ENCODE measurements around the gene ABCD2.

Gene ABCD2

DNA sequence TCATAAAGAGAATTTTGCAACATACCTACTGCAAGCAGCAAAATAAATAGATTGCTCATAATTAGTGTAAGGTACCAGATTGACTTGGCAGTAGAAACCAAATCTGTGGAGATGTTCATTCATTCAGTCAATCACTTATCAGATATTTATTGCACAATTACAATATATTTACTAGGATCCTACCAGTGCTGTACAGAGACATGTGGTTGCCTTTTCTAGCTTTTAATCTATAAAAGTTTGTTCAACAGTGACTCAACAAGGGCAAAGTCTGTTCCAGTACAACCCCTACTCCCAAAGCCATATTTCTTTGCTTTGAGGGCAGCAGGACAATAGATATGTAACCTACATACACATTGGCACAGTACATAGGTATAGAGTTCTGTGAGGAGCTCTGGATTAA, 27.3 kb downstream of the ABCD2 start:
- Histone ChIP-seq H3K27me3 (ENCODE audit: insufficient read depth, low read length, poor library complexity) (no peaks in the 10 kb centered on the region), H3K4me1 (ENCODE audit: insufficient read depth, low read length) (no peaks in the 10 kb centered on the region), H3K9ac (ENCODE audit: low read depth, low read length) (no peak overlapping the region), H3K4me2 (ENCODE audit: insufficient read depth, low read length) (no peak overlapping the region), H3K4me3 (ENCODE audit: low read depth in 1 of 2, low read length in 2 of 2) (no peak overlapping the region), H3K9me3 (ENCODE audit: insufficient read depth, low read length, severe bottlenecking) (no peaks in the 10 kb centered on the region), H2AFZ (ENCODE audit: low read depth, low read length) (no peak overlapping the region), H3K27ac (ENCODE audit: low read length) (no peak overlapping the region), H3K79me2 (ENCODE audit: insufficient read depth, low read length) (no peaks in the 10 kb centered on the region), H3K36me3 (ENCODE audit: insufficient read depth, low read length) (no peaks in the 10 kb centered on the region), H4K20me1 (ENCODE audit: insufficient read depth, low read length) (no peaks in the 10 kb centered on the region)
- TF ChIP-seq, protein P1, sequence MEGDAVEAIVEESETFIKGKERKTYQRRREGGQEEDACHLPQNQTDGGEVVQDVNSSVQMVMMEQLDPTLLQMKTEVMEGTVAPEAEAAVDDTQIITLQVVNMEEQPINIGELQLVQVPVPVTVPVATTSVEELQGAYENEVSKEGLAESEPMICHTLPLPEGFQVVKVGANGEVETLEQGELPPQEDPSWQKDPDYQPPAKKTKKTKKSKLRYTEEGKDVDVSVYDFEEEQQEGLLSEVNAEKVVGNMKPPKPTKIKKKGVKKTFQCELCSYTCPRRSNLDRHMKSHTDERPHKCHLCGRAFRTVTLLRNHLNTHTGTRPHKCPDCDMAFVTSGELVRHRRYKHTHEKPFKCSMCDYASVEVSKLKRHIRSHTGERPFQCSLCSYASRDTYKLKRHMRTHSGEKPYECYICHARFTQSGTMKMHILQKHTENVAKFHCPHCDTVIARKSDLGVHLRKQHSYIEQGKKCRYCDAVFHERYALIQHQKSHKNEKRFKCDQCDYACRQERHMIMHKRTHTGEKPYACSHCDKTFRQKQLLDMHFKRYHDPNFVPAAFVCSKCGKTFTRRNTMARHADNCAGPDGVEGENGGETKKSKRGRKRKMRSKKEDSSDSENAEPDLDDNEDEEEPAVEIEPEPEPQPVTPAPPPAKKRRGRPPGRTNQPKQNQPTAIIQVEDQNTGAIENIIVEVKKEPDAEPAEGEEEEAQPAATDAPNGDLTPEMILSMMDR (IDR thresholded peaks at IDR 0.05; ENCODE audit: borderline replicate concordance, extremely low read depth, low read length, poor library complexity, severe bottlenecking): no peak
- no peak for TF ChIP-seq EZH2 (IDR thresholded peaks at IDR 0.05; ENCODE audit: borderline replicate concordance, low read depth, low read length, severe bottlenecking)
- ATAC-seq (ENCODE audit: insufficient read depth, low read depth): no peak
- DNase-seq: no peak

DNA sequence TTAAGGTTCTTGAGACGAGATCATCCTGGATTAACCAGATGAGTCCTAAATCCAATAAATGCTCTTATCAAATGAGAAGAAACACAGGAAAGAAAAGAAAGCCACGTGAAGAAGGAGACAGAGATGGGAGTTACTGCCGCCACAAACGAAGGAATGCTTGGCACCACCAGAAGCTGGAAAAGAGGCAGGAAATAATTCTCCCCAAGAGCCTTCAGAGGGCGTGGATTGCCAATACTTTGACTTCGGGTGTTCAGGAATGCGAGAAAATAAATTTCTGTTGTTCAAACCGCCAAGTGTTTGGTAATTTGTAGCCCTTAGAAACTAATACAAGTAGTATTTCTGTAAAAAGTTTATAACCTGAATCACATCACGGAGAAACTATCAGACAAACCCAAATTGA, 31.3 kb downstream of the ABCD2 start:
- no peak overlapping the region for H2AFZ ChIP-seq (ENCODE audit: low read depth, low read length)
- H3K9me3 ChIP-seq (ENCODE audit: insufficient read depth, low read length, severe bottlenecking): no peaks in the 10 kb centered on the region

DNA sequence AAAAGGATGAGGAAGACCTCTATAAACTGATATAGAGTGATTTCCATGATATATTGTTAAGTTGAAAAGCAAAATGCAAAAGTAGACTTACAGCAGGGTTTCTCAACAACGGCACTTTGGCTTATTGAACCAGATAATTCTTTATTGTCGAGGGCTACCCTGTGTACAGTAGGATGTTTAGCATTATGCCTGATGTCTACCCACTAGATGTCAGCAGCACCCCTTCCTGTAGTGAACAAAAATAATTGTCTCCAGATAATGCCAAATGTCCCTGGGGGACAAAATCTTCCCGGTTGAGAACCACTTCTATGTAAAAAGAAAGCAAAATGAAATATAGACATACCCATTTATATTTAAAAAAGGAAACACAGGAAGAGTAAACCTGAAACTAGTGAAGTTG, 32.4 kb downstream of the ABCD2 start:
- no peaks in the 10 kb centered on the region for H3K79me2 ChIP-seq (ENCODE audit: insufficient read depth, low read length)
- DNase-seq (no peak), ATAC-seq (ENCODE audit: insufficient read depth, low read depth) (no peak)
- H3K4me3 ChIP-seq (ENCODE audit: low read depth in 1 of 2, low read length in 2 of 2): no peak overlapping the region
- no peak overlapping the region for H3K27ac ChIP-seq (ENCODE audit: low read length)
- H3K4me2 ChIP-seq (ENCODE audit: insufficient read depth, low read length): no peak overlapping the region
- H2AFZ ChIP-seq (ENCODE audit: low read depth, low read length): no peak overlapping the region
- H3K4me1 ChIP-seq (ENCODE audit: insufficient read depth, low read length): no peaks in the 10 kb centered on the region
- TF ChIP-seq EZH2 (IDR thresholded peaks at IDR 0.05; ENCODE audit: borderline replicate concordance, low read depth, low read length, severe bottlenecking): no peak
- TF ChIP-seq, protein P1 (IDR thresholded peaks at IDR 0.05; ENCODE audit: borderline replicate concordance, extremely low read depth, low read length, poor library complexity, severe bottlenecking): peak; percentile 34
- no peaks in the 10 kb centered on the region for H3K36me3 ChIP-seq (ENCODE audit: insufficient read depth, low read length)
- H3K27me3 ChIP-seq (ENCODE audit: insufficient read depth, low read length, poor library complexity): no peaks in the 10 kb centered on the region
- H3K9ac ChIP-seq (ENCODE audit: low read depth, low read length): no peak overlapping the region
- H3K9me3 ChIP-seq (ENCODE audit: insufficient read depth, low read length, severe bottlenecking): no peaks in the 10 kb centered on the region
- H4K20me1 ChIP-seq (ENCODE audit: insufficient read depth, low read length): no peaks in the 10 kb centered on the region

More for the DNA sequence above, 31.3 kb downstream of the ABCD2 start:
- no peaks in the 10 kb centered on the region for H3K36me3 ChIP-seq (ENCODE audit: insufficient read depth, low read length)
- H3K4me2 ChIP-seq (ENCODE audit: insufficient read depth, low read length): no peak overlapping the region
- no peak for DNase-seq
- no peaks in the 10 kb centered on the region for H3K27me3 ChIP-seq (ENCODE audit: insufficient read depth, low read length, poor library complexity)
- TF ChIP-seq, protein P1 (IDR thresholded peaks at IDR 0.05; ENCODE audit: borderline replicate concordance, extremely low read depth, low read length, poor library complexity, severe bottlenecking): no peak
- TF ChIP-seq EZH2 (IDR thresholded peaks at IDR 0.05; ENCODE audit: borderline replicate concordance, low read depth, low read length, severe bottlenecking): no peak
- no peaks in the 10 kb centered on the region for H4K20me1 ChIP-seq (ENCODE audit: insufficient read depth, low read length)
- ATAC-seq (ENCODE audit: insufficient read depth, low read depth): no peak
- no peak overlapping the region for H3K27ac ChIP-seq (ENCODE audit: low read length)
- no peaks in the 10 kb centered on the region for H3K79me2 ChIP-seq (ENCODE audit: insufficient read depth, low read length)
- no peak overlapping the region for H3K9ac ChIP-seq (ENCODE audit: low read depth, low read length)
- H3K4me3 ChIP-seq (ENCODE audit: low read depth in 1 of 2, low read length in 2 of 2): no peak overlapping the region
- H3K4me1 ChIP-seq (ENCODE audit: insufficient read depth, low read length): no peaks in the 10 kb centered on the region

DNA sequence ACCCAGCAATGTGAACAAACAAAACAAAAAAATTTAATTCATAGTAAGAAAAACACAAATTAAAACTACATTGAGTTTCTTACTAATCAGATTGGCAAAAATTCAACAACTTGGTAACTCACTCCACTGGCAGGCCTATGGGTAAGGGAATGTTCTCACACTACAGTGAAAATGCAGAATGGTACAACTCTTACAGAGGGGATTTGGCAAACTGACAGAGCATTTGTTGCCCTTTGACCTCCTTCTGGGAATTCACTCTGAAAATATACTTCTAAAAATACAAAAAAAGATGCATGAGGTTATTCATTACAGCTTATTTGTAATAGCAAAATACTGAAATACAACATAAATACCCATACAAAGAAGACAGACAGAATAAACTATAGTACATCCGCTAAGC, 32.8 kb downstream of the ABCD2 start:
- Histone ChIP-seq H3K79me2 (ENCODE audit: insufficient read depth, low read length) (no peaks in the 10 kb centered on the region), H4K20me1 (ENCODE audit: insufficient read depth, low read length) (no peaks in the 10 kb centered on the region), H3K27me3 (ENCODE audit: insufficient read depth, low read length, poor library complexity) (no peaks in the 10 kb centered on the region), H3K9ac (ENCODE audit: low read depth, low read length) (no peak overlapping the region), H3K4me3 (ENCODE audit: low read depth in 1 of 2, low read length in 2 of 2) (no peak overlapping the region), H3K4me1 (ENCODE audit: insufficient read depth, low read length) (no peaks in the 10 kb centered on the region), H3K4me2 (ENCODE audit: insufficient read depth, low read length) (no peak overlapping the region), H2AFZ (ENCODE audit: low read depth, low read length) (no peak overlapping the region), H3K9me3 (ENCODE audit: insufficient read depth, low read length, severe bottlenecking) (no peaks in the 10 kb centered on the region), H3K36me3 (ENCODE audit: insufficient read depth, low read length) (no peaks in the 10 kb centered on the region), H3K27ac (ENCODE audit: low read length) (no peak overlapping the region)
- DNase-seq: no peak
- TF ChIP-seq, protein P1 (IDR thresholded peaks at IDR 0.05; ENCODE audit: borderline replicate concordance, extremely low read depth, low read length, poor library complexity, severe bottlenecking): no peak
- TF ChIP-seq EZH2 (IDR thresholded peaks at IDR 0.05; ENCODE audit: borderline replicate concordance, low read depth, low read length, severe bottlenecking): no peak
- no peak for ATAC-seq (ENCODE audit: insufficient read depth, low read depth)

All from DND-41 (cell line).